Measurements from ENCODE around the gene PRDM5. TPM values are rescaled to one million over a fixed set of nuclear protein-coding genes. Genes with fewer than 3 reads are reported as not detected.
"Not testable (repeated sequence)": the region's sequence is repeated elsewhere in the genome, so short reads cannot be mapped to it uniquely, and the experiment has no call there.

PRDM5 gene
- total RNA-seq, 2 donors from 2014 or later = 9.6 to 36.3 TPM

GRCh38 chr4:120750152-120750525 lies 172.4 kb downstream of the PRDM5 start:
- Histone ChIP-seq H3K4me3 (no peak overlapping the region), H3K9me3 (no peaks in the 10 kb centered on the region), H3K36me3 (replicated peaks in 1 of 2; ENCODE audit: insufficient read depth in 1 of 2, low read depth in 2 of 2) (no peaks in the 10 kb centered on the region), H3K27ac (no peak overlapping the region), H3K27me3 (no peaks in the 10 kb centered on the region), H3K4me1 (no peaks in the 10 kb centered on the region)
- TF ChIP-seq POLR2A (IDR thresholded peaks at IDR 0.05) = no peak
- TF ChIP-seq CTCF (IDR thresholded peaks at IDR 0.05) = no peak
- intact Hi-C loops (cut with DNase I) = no loop called here
- DNase-seq = no peak
- WGBS, 2 donors = 96 to 99% methylated on average over 5 of the region's 5 CpGs
- ATAC-seq = no peak

- no peak for ATAC-seq
- no peaks in the 10 kb centered on the region for H3K36me3 ChIP-seq (replicated peaks in 1 of 2; ENCODE audit: insufficient read depth in 1 of 2, low read depth in 2 of 2)
- no peaks in the 10 kb centered on the region for H3K27me3 ChIP-seq
- intact Hi-C loops (cut with DNase I) = no loop called here
- TF ChIP-seq CTCF (IDR thresholded peaks at IDR 0.05) = no peak
- no peak for TF ChIP-seq POLR2A (IDR thresholded peaks at IDR 0.05)
- H3K27ac ChIP-seq = no peak overlapping the region
- no peaks in the 10 kb centered on the region for H3K4me1 ChIP-seq
- DNase-seq = no peak
- no peaks in the 10 kb centered on the region for H3K9me3 ChIP-seq
- no peak overlapping the region for H3K4me3 ChIP-seq
- 83 to 94% methylated on average over 5 to 6 of the region's 6 CpGs for WGBS, 2 donors
Measured at GRCh38 chr4:120749445-120750151, 172.9 kb downstream of the PRDM5 start.

GRCh38 chr4:120741636-120742035 lies 180.9 kb downstream of the PRDM5 start:
- H3K4me1 ChIP-seq; H3K27me3 ChIP-seq; H3K36me3 ChIP-seq (replicated peaks in 1 of 2; ENCODE audit: insufficient read depth in 1 of 2, low read depth in 2 of 2); H3K27ac ChIP-seq; DNase-seq; H3K9me3 ChIP-seq; H3K4me3 ChIP-seq; intact Hi-C loops (cut with DNase I); ATAC-seq: not testable (repeated sequence)
- WGBS, 2 donors = 86 to 91% methylated on average over 9 of the region's 9 CpGs

- no peak for ATAC-seq
- DNase-seq = no peak
- Histone ChIP-seq H3K36me3 (replicated peaks in 1 of 2; ENCODE audit: insufficient read depth in 1 of 2, low read depth in 2 of 2) (no peaks in the 10 kb centered on the region), H3K4me3 (no peak overlapping the region), H3K9me3 (no peaks in the 10 kb centered on the region), H3K4me1 (no peaks in the 10 kb centered on the region), H3K27me3 (no peaks in the 10 kb centered on the region), H3K27ac (no peak overlapping the region)
- intact Hi-C loops (cut with DNase I) = no loop called here
- 88 to 91% methylated on average over 9 of the region's 9 CpGs for WGBS, 2 donors
- TF ChIP-seq CTCF (IDR thresholded peaks at IDR 0.05) = no peak
- TF ChIP-seq POLR2A (IDR thresholded peaks at IDR 0.05) = no peak
Measured at GRCh38 chr4:120736312-120736711, 186.2 kb downstream of the PRDM5 start.

GRCh38 chr4:120733968-120734367 lies 188.6 kb downstream of the PRDM5 start:
- DNase-seq = no peak
- Histone ChIP-seq H3K27ac (no peak overlapping the region), H3K36me3 (replicated peaks in 1 of 2; ENCODE audit: insufficient read depth in 1 of 2, low read depth in 2 of 2) (peaks cover 0 to 3% of the 10 kb centered on the region in 2 donors), H3K4me1 (no peaks in the 10 kb centered on the region), H3K4me3 (no peak overlapping the region), H3K27me3 (no peaks in the 10 kb centered on the region), H3K9me3 (no peaks in the 10 kb centered on the region)
- intact Hi-C loops (cut with DNase I) = no loop called here
- 92% methylated on average over 4 of the region's 4 CpGs for WGBS, 2 donors
- no peak for ATAC-seq
- TF ChIP-seq CTCF (IDR thresholded peaks at IDR 0.05) (no peak), POLR2A (IDR thresholded peaks at IDR 0.05) (no peak)

Measured in body of pancreas (tissue), 4 donors.